NCI-H510A (cell line): Measurements from ENCODE around the gene SLFN13.
"Not testable (repeated sequence)": the region's sequence is repeated elsewhere in the genome, so short reads cannot be mapped to it uniquely, and the experiment has no call there.

ENCODE experiments used
- DNase-seq: peaks from one replicate; lab custom pipeline; 2025; lab: John Stamatoyannopoulos, UW

Gene SLFN13

GRCh38 chr17:35433075-35433894 is 15.3 kb downstream of the SLFN13 start:
- no peak for DNase-seq

DNA sequence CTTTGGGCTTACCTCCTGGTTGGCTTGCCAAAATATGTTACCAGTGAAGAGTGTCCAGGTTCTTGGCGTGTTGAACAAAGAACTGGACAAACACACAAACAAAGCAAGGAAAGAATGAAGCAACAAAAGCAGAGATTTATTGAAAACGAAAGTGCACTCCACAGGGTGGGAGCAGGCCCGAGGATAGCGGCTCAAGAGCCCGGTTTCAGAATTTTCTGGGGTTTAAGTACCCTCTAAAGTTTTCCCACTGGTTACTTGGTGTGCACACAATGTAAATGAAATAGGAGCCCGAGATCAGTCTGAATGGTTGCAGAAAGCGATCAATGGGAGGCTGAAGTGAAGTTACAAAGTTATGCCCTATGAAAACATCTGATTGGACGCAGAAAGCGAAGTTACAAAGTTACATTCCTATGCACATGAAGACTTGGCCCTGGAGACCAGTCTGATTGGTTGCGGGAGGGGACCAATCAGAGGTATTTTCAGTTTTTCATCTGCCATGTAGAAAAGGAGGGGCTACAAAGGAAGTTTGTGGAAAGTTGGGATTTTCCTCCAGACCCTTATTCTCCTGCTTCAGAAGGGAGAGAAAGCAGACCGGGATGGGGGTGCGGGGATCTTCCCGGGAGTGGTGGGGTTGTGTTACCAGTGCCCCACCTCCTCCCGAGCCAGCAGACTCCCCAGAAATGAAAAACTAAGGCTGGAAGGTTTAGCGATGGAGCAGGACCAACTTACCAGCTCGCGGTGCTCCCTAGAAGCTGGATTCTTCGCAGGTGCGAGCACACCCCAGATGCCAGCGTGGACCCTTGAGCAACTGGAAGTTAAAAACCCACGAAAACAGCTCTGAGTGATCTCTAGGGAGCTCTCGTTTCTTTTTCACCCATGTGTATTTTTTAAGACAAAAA is 16.1 kb downstream of the SLFN13 start, which contains the start of gene SLFN12:
TSS of gene SLFN12 (minus strand) at position 325 of the 899 bp plus-strand sequence. CDS start 9,472 bp downstream, outside the sequence.
- DNase-seq: no peak

DNA sequence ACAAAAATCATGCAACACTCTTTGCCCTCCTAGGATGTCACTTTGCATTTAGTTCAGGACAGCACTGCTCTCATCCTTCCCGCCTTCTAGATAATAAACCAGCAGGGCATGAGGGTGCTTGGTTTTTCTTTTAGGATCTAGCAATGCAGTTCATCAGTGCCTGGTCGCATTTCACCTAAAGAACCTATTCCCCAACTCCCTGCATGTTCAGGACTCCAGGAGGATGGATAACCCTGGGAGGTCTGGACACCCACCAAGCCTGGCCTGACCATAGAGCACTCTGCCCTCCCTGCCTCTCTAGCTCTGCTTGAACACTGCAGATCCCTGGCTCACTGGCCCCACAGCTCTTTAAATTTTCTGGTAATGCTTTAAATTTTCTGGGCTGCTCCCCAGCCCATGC is 18.9 kb downstream of the SLFN13 start:
- DNase-seq: no peak

DNA sequence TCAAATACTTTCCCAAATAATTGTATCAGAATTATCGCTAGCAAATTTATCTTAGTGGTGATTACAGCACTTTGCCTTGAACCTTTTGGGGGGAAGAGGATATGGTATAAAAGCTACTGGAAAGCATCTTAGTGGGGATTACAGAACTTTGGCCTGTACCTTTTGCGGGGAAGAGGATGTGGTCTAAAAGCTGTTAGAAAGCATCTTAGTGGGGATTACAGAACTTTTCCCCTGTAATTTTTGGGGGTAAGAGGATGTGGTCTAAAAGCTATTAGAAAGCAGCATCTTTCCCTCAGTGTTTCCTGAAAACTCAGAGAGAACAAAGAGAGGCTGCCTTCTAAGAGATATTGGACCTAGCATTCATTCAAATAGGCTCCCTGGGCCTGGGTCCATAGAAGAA is 20.3 kb downstream of the SLFN13 start:
- DNase-seq: no peak

DNA sequence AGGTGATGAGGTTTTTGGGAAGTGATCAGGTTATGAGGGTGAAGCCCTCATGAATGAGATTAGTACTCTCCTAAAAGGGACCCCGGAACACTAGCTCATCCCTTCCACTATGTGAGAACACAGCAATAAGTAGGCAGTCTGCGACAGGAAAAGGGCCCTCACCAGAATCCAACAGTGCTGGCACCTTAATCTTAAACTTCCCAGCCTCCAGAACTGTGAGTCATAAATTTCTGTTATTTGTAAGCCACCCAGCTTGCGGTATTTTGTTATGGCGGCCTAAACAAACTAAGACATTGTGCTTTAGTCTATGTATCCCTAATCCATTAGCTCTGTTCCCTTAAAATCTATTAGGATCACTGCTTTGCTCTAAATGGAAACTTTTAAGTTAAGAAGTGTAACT is 24.8 kb downstream of the SLFN13 start:
- no peak for DNase-seq

DNA sequence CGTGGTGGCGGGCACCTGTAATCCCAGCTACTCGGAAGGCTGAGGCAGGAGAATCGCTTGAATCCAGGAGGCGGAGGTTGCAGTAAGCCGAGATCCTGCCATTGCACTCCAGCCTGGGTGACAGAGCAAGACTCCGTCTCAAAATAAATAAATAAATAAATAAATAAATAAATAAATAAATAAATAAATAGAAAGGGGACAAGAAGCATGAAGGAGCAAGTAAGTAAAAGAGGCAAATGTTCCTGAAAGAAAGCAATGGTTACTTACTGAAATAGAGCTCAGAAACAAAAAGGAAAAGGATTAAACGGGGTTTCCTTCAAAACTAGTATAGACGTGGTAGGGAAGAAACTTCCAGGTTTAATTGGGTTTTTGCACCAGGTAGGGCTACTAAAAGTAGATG is 27.5 kb downstream of the SLFN13 start:
- DNase-seq: not testable (repeated sequence)

DNA sequence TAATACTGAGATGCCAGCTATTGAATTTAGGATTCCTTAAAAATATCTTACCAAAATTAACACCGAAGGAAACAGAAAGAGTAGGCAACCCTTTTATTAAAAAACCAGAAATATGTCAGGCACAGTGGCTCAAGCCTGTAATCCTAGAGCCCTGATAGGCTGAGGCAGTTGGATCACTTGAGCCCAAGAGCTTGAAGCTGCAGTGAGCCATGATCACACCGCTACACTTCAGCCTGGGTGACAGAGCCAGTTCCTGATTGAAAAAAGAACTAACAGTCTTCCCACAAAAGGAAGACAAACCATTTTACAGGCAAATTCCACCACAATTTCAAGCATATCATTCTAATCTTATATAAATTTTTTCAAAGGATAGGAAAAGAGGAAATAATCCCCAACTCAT is 31.9 kb downstream of the SLFN13 start:
- no peak for DNase-seq

DNA sequence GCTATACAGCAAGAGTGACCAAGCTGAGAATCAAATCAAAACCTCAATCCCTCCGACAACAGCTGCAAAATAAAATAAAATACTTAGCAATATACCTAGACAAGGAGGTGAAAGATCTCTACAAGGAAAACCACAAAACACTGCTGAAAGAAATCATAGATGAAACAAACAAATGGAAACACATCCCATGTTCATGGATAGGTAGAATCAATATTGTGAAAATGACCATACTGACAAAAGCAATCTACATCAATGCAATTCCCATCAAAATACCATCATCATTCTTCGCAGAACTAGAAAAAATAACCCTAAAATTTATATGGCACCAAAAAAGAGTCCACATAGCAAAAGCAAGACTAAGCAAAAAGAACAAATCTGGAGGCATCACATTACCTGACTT is 33.9 kb downstream of the SLFN13 start:
- DNase-seq: not testable (repeated sequence)

DNA sequence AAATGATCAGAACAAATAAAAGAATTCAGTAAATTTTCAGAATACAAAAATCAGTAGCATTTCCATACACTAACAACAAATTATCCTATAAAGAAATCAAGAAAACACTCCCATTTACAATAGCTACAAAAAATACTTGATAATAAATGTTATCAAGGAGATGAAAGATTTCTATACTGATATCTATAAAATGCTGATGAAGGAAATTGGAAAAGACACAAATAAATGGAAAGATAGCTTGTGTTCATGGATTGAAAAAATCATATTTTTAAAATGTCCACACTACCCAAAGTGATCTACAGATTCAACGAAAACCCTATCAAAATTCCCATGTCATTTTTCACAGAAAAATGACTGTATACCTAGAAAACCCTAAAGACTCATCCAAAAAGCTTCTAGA is 34.3 kb downstream of the SLFN13 start:
- no peak for DNase-seq

DNA sequence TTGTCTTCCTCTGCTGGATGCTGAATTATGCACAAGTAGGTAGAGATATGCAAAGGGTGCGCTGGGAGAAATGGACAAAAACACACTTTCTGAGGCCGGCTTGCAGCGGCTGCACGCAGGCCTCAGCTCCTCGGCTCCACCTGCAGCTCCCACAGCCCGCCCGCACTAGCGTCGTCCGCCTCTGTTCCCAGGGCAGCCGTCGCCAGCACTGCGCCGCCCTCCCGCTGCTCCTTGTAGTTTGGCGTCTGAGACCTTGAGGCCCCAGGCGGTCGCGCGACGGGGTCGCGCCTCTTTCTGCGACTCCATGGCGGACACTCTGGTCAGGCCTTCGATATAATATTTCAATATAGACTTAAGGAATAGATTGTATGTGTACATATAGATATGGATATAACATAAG is 41.0 kb downstream of the SLFN13 start:
- no peak for DNase-seq

GRCh38 chr17:35406568-35406967 is 42.0 kb downstream of the SLFN13 start:
- no peak for DNase-seq

DNA sequence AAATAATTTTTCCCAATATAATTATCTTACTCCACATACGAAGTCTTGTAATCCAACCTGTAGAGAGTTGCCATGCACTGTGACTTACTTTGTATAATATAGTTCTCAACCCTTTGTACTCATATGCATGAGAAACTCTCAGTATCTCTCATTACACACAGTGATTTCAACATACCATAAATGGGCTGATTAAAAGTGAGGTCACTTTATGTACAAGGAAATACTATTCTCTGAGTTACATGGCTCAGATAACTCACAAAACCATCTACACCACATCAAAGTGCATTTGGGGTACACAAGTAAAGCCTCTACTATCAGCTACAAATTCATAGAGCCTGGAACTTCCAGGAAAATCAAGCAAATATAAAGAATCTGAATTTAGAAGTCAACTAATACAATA is 44.2 kb downstream of the SLFN13 start:
- DNase-seq: no peak

GRCh38 chr17:35393783-35394182 is 54.8 kb downstream of the SLFN13 start:
- not testable (repeated sequence) for DNase-seq

GRCh38 chr17:35390663-35391062 is 57.9 kb downstream of the SLFN13 start:
- DNase-seq: no peak

DNA sequence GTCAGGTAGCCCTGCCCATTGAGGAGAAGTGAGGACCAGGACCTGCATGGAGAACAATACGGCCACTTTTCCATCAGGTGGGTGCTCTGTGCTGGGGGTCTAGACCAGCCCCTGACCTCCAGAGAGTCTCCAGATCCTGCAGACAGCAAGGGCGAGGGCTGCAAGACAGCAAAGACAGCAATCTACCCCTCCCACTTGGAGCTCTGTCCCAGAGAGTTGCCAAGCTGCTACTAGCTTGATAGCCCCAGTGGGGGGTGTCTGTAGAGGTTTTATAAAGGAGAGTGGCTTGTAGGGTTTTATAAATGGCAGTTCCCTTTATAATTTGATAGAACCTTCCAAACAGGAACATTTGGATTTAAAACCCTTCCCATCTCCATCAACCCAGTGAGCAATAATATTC is 58.4 kb downstream of the SLFN13 start:
- DNase-seq: no peak

GRCh38 chr17:35387496-35387895 is 61.1 kb downstream of the SLFN13 start:
- DNase-seq: no peak
